Activated T-cell treated with anti-CD3 and anti-CD28 coated beads, Interleukin-2, amount 50 U/mL, for 1 hour (primary cell): ENCODE measurements around the gene CHCHD6.
A peak's percentile ranks its signal among the peaks of the same experiment; 100 is the strongest.

Experiments
- DNase-seq: peaks from one replicate; pipeline ENCODE4 v3.0.0-alpha.2; 2020

The CHCHD6 gene

GRCh38 chr3:126703512-126704493, at the start of gene CHCHD6:
TSS of gene CHCHD6 (plus strand) at chr3:126704240. CDS start at chr3:126704313, 73 bp downstream.
- peak; percentile 98 for DNase-seq

- peak; percentile 81 for DNase-seq
These were observed 49.3 kb upstream of the CHCHD6 start, which contains the start of gene TXNRD3 for GRCh38 chr3:126654571-126655383. TSS of gene TXNRD3 (minus strand) at chr3:126655124.

- DNase-seq = no peak
These were observed 48.2 kb upstream of the CHCHD6 start for GRCh38 chr3:126655887-126656286.

- DNase-seq = no peak
These were observed 47.5 kb upstream of the CHCHD6 start for GRCh38 chr3:126656371-126657134.

- no peak for DNase-seq
These were observed 46.1 kb upstream of the CHCHD6 start for GRCh38 chr3:126657901-126658300.

GRCh38 chr3:126658584-126658983, 45.5 kb upstream of the CHCHD6 start:
- DNase-seq = no peak

GRCh38 chr3:126659915-126660886, 43.8 kb upstream of the CHCHD6 start:
- no peak for DNase-seq

- no peak for DNase-seq
These were observed 42.3 kb upstream of the CHCHD6 start for GRCh38 chr3:126661532-126662364.

- no peak for DNase-seq
These were observed 40.8 kb upstream of the CHCHD6 start for GRCh38 chr3:126663257-126663656.

GRCh38 chr3:126663750-126664149, 40.3 kb upstream of the CHCHD6 start:
- no peak for DNase-seq

GRCh38 chr3:126664591-126665214, 39.3 kb upstream of the CHCHD6 start:
- DNase-seq = no peak

- DNase-seq = no peak
These were observed 38.7 kb upstream of the CHCHD6 start for GRCh38 chr3:126665221-126665936.

GRCh38 chr3:126665959-126666657, 37.9 kb upstream of the CHCHD6 start:
- no peak for DNase-seq

GRCh38 chr3:126666658-126667528, 37.1 kb upstream of the CHCHD6 start:
- DNase-seq = no peak

GRCh38 chr3:126667631-126668449, 36.2 kb upstream of the CHCHD6 start:
- DNase-seq = no peak
